Panc1 (cell line): ENCODE measurements around the gene DTNB. TPM values are rescaled to one million over a fixed set of nuclear protein-coding genes. Genes with fewer than 3 reads are reported as not detected.
"Not testable (repeated sequence)": the region's sequence is repeated elsewhere in the genome, so short reads cannot be mapped to it uniquely, and the experiment has no call there.

Experiments
- ATAC-seq: fragments of 200-7000 bp; cut with Tn5 transposase; 2 replicates; pipeline ENCODE4 v1.9.1; 2020; ENCODE audit warnings: mild to moderate bottlenecking, moderate library complexity
- BruUV-seq: library from RNA; stranded (reverse); fragments of 400-500 nt; replicated peaks from 2 replicates; lab custom pipeline; 2021; lab: Mats Ljungman, UMichigan
- CTCF ChIA-PET: fragments of 300-600 bp; sonication (Branson Sonifier 250); formaldehyde crosslinking; loops from one replicate; lab custom pipeline; 2022; ENCODE audit warnings: antibody characterized with exemption; lab: Charles Lee
- POLR2A ChIA-PET: fragments of 300-600 bp; sonication (Branson Sonifier 250); formaldehyde crosslinking; loops from one replicate; lab custom pipeline; 2022; ENCODE audit warnings: antibody characterized with exemption; lab: Charles Lee
- DNase-seq: peaks from one replicate; pipeline ENCODE4 v3.0.0-alpha.2; 2010; ENCODE audit warnings: low read depth, low spot score
- H3K27ac ChIP-seq: 2 replicates; pipeline ENCODE4 v1.5.1; 2011; ENCODE audit warnings: mild to moderate bottlenecking, low read length, inconsistent platforms
- H3K27me3 ChIP-seq: fragments of 200-500 bp; sonication (Bioruptor generic); 2 replicates; pipeline ENCODE4 v1.6.0; 2014; ENCODE audit warnings: low read length, inconsistent platforms; ENCODE audit not compliant: control insufficient read depth, insufficient read depth
- H3K36me3 ChIP-seq: fragments of 200-500 bp; sonication (Bioruptor generic); 2 replicates; pipeline ENCODE4 v1.5.1; 2014; ENCODE audit warnings: inconsistent platforms, mild to moderate bottlenecking, low read length, moderate library complexity; ENCODE audit not compliant: control insufficient read depth, insufficient read depth
- H3K4me1 ChIP-seq: 2 replicates; pipeline ENCODE4 v1.5.1; 2011; ENCODE audit warnings: inconsistent platforms, mild to moderate bottlenecking, low read length, moderate library complexity; ENCODE audit not compliant: control insufficient read depth, insufficient read depth
- H3K4me3 ChIP-seq, 2 experiments: 2 replicates each; pipeline ENCODE4 v1.5.1; 2011 to 2012; ENCODE audit warnings: low read depth in 2 of 2, low read length in 2 of 2, mild to moderate bottlenecking in 2 of 2, inconsistent platforms in 1 of 2, moderate library complexity in 1 of 2
- H3K9me3 ChIP-seq: fragments of 200-500 bp; sonication (Bioruptor generic); 2 replicates; pipeline ENCODE4 v1.5.1; 2014; ENCODE audit warnings: low read depth, mild to moderate bottlenecking, inconsistent platforms, low read length, moderate library complexity; ENCODE audit not compliant: control insufficient read depth, insufficient read depth
- CTCF ChIP-seq: fragments of 450-650 bp; IDR thresholded peaks from 2 replicates; pipeline ENCODE4 v1.5.1; 2017; ENCODE audit warnings: mild to moderate bottlenecking
- POLR2AphosphoS5 ChIP-seq: IDR thresholded peaks from 2 replicates; pipeline ENCODE4 v1.6.1; 2012; ENCODE audit warnings: mild to moderate bottlenecking, low read depth, low read length, moderate library complexity
- REST ChIP-seq, 2 experiments: IDR thresholded peaks; 2 replicates each; pipeline ENCODE4 v1.6.1; 2011 to 2012; ENCODE audit warnings: low read depth in 2 of 2, control low read depth in 1 of 2, low read length in 1 of 2, mild to moderate bottlenecking in 1 of 2, moderate library complexity in 1 of 2; ENCODE audit not compliant: insufficient read depth in 1 of 2
- SIN3A ChIP-seq: IDR thresholded peaks from 2 replicates; pipeline ENCODE4 v1.6.1; 2012; ENCODE audit warnings: low read depth, mild to moderate bottlenecking, low read length, moderate library complexity, borderline replicate concordance; ENCODE audit not compliant: insufficient read depth
- TCF7L2 ChIP-seq: IDR thresholded peaks from 2 replicates; pipeline ENCODE4 v1.6.1; 2011; ENCODE audit warnings: mild to moderate bottlenecking, low read depth, low read length, inconsistent platforms
- in situ Hi-C: cut with HindIII; loops from 2 replicates; pipeline ENCODE4 v1.10.0; 2016; ENCODE audit warnings: low sequenced_read_pairs, low pct_unique_long_range_greater_than_20kb
- intact Hi-C: fragments of 100-400 bp; cut with micrococcal nuclease; formaldehyde crosslinking; loops from one replicate; pipeline ENCODE4 v1.10.0; 2022; ENCODE audit not compliant: unreplicated experiment
- total RNA-seq: library from RNA; stranded (reverse); gene quantifications from one replicate; pipeline ENCODE4 v1.2.1, GENCODE V29; 2021; ENCODE audit not compliant: unreplicated experiment

Gene DTNB
- total RNA-seq, 1 experiment from 2014 or later, result 37.8 TPM

GRCh38 chr2:25707927-25708590, 34.7 kb upstream of the DTNB start:
- in situ Hi-C loops, result no loop called here
- no peak for TF ChIP-seq SIN3A
- TF ChIP-seq POLR2AphosphoS5, result no peak
- TF ChIP-seq REST (IDR thresholded peaks at IDR 0.05; ENCODE audit: insufficient read depth in 1 of 2, low read depth in 2 of 2, low read length in 1 of 2), result no peak
- no peak for TF ChIP-seq TCF7L2
- no peak for TF ChIP-seq CTCF
- POLR2A ChIA-PET, result no interaction called here
- BruUV-seq, result no TSS peak
- H3K4me1 ChIP-seq, result no peaks in the 10 kb centered on the region
- intact Hi-C loops, result no loop called here
- H3K27me3 ChIP-seq, result no peaks in the 10 kb centered on the region
- H3K27ac ChIP-seq, result no peak overlapping the region
- no peaks in the 10 kb centered on the region for H3K9me3 ChIP-seq
- DNase-seq, result no peak
- no peak overlapping the region for H3K4me3 ChIP-seq
- peak; percentile 68 for ATAC-seq
- CTCF ChIA-PET, result interaction anchor here (0.6 kb wide), 1 partner anchor 42 kb away, joined by 3 read pairs; no protein-coding TSS in a partner anchor
- H3K36me3 ChIP-seq, result no peaks in the 10 kb centered on the region

- in situ Hi-C loops, ATAC-seq, DNase-seq, H3K4me1 ChIP-seq, H3K27ac ChIP-seq, BruUV-seq, H3K4me3 ChIP-seq, H3K36me3 ChIP-seq, intact Hi-C loops, H3K9me3 ChIP-seq, H3K27me3 ChIP-seq, CTCF ChIA-PET, POLR2A ChIA-PET: not testable (repeated sequence)
Observed at GRCh38 chr2:25705575-25705974, 32.2 kb upstream of the DTNB start.

GRCh38 chr2:25701801-25702200, 28.4 kb upstream of the DTNB start:
- Histone ChIP-seq H3K4me1 (peaks cover 13% of the 10 kb centered on the region), H3K27ac (no peak overlapping the region), H3K9me3 (no peaks in the 10 kb centered on the region), H3K36me3 (no peaks in the 10 kb centered on the region), H3K27me3 (no peaks in the 10 kb centered on the region), H3K4me3 (no peak overlapping the region)
- ChIA-PET CTCF (interaction anchor here (0.7 to 4.7 kb wide), 2 partner anchors 95 to 104 kb away, joined by 7 to 25 read pairs; no protein-coding TSS in a partner anchor), POLR2A (no interaction called here)
- no TSS peak for BruUV-seq
- no peak for TF ChIP-seq CTCF
- no peak for TF ChIP-seq SIN3A
- ATAC-seq (no peak), DNase-seq (no peak)
- in situ Hi-C loops, result no loop called here
- intact Hi-C loops, result no loop called here
